Keratinocyte (primary cell): ENCODE results near the gene SERPINA10. TPM values are rescaled to one million over a fixed set of nuclear protein-coding genes. Genes with fewer than 3 reads are reported as not detected.
"Not testable (repeated sequence)": the region's sequence is repeated elsewhere in the genome, so short reads cannot be mapped to it uniquely, and the experiment has no call there.

ENCODE experiments used
- DNase-seq: peaks from one replicate; pipeline ENCODE4 v3.0.0-alpha.2; 2011; ENCODE audit warnings: low read depth, missing footprints, low spot score
- FAIRE-seq: peaks from 2 replicates; lab custom pipeline; 2011; peaks lifted over from hg19 to GRCh38; lab: Jason Lieb, UNC
- H2AFZ ChIP-seq: 2 replicates; pipeline ENCODE4 v1.6.0; 2012; ENCODE audit warnings: low read length, control low read depth, inconsistent platforms; ENCODE audit not compliant: control insufficient read depth
- H3K27ac ChIP-seq: 2 replicates; pipeline ENCODE4 v1.5.1; 2011; ENCODE audit warnings: low read length; ENCODE audit not compliant: control insufficient read depth, insufficient read depth
- H3K27me3 ChIP-seq: 3 replicates; pipeline ENCODE4 v1.6.0; 2011; ENCODE audit warnings: low read length; ENCODE audit not compliant: control insufficient read depth, insufficient read depth; ENCODE audit errors: extremely low read depth
- H3K36me3 ChIP-seq, 2 experiments: 2 replicates in 1 of 2; 3 replicates in 1 of 2; pipeline ENCODE4 v1.5.1; 2011; ENCODE audit warnings: low read length in 2 of 2, mild to moderate bottlenecking in 1 of 2; ENCODE audit not compliant: control insufficient read depth in 2 of 2, insufficient read depth in 2 of 2; ENCODE audit errors: extremely low read depth in 1 of 2
- H3K4me1 ChIP-seq: 3 replicates; pipeline ENCODE4 v1.5.1; 2011; ENCODE audit warnings: low read length; ENCODE audit not compliant: control insufficient read depth, insufficient read depth; ENCODE audit errors: extremely low read depth
- H3K4me2 ChIP-seq: 3 replicates; pipeline ENCODE4 v1.6.0; 2011; ENCODE audit warnings: low read depth, low read length; ENCODE audit not compliant: control insufficient read depth, insufficient read depth; ENCODE audit errors: extremely low read depth
- H3K4me3 ChIP-seq, 3 experiments: fragments of 200-600 bp in 1 of 3; sonication (generic) in 1 of 3; 2 replicates in 2 of 3; 3 replicates in 1 of 3; pipeline ENCODE4 v1.5.1; 2011 to 2016; ENCODE audit warnings: low read length in 3 of 3, mild to moderate bottlenecking in 3 of 3, control low read depth in 2 of 3, inconsistent platforms in 1 of 3, low read depth in 1 of 3, mixed read lengths in 1 of 3, mixed run types in 1 of 3, moderate library complexity in 1 of 3; ENCODE audit not compliant: control insufficient read depth in 2 of 3, insufficient read depth in 2 of 3; ENCODE audit errors: extremely low read depth in 1 of 3
- H3K79me2 ChIP-seq: 2 replicates; pipeline ENCODE4 v1.6.0; 2012; ENCODE audit warnings: low read length; ENCODE audit not compliant: control insufficient read depth, insufficient read depth
- H3K9ac ChIP-seq: 3 replicates; pipeline ENCODE4 v1.6.0; 2011; ENCODE audit warnings: low read length; ENCODE audit not compliant: control insufficient read depth, insufficient read depth; ENCODE audit errors: extremely low read depth
- H3K9me1 ChIP-seq: 3 replicates; pipeline ENCODE4 v1.6.0; 2011; ENCODE audit warnings: low read length; ENCODE audit not compliant: control insufficient read depth, insufficient read depth; ENCODE audit errors: extremely low read depth
- H3K9me3 ChIP-seq: 2 replicates; pipeline ENCODE4 v1.5.1; 2012; ENCODE audit warnings: low read depth, low read length; ENCODE audit not compliant: control insufficient read depth
- H4K20me1 ChIP-seq: 3 replicates; pipeline ENCODE4 v1.6.0; 2011; ENCODE audit warnings: low read length; ENCODE audit not compliant: control insufficient read depth, insufficient read depth; ENCODE audit errors: extremely low read depth
- CTCF ChIP-seq, 3 experiments: IDR thresholded peaks in 1 of 3; conservative IDR thresholded peaks in 1 of 3; optimal IDR thresholded peaks in 1 of 3; 2 replicates in 2 of 3; 3 replicates in 1 of 3; pipeline versions ENCODE3 to v1.5.1; 2011; ENCODE audit warnings: low read length in 3 of 3, mild to moderate bottlenecking in 3 of 3, moderate library complexity in 2 of 3, control low read depth in 1 of 3, inconsistent platforms in 1 of 3; ENCODE audit not compliant: insufficient read depth in 2 of 3; ENCODE audit errors: extremely low read depth in 1 of 3
- EZH2 ChIP-seq: IDR thresholded peaks from one replicate; pipeline ENCODE4 v1.6.1; 2012; ENCODE audit warnings: inconsistent platforms, mild to moderate bottlenecking, low read length, moderate library complexity
- dilution Hi-C: fragments of 300-500 bp; cut with MboI; formaldehyde crosslinking; loops from one replicate; pipeline ENCODE4 v1.7.0; 2020; ENCODE audit warnings: low sequenced_read_pairs; ENCODE audit not compliant: extremely low pct_ligation_motif_present
- polyA plus RNA-seq, 5 experiments: library from polyadenylated mRNA; depleted of rRNA in 3 of 5; stranded (reverse) in 3 of 5; stranded (forward) in 1 of 5; unstranded in 1 of 5; fragments of >200 nt; gene quantifications; 1 replicate in 1 of 5; 2 replicates in 3 of 5; 3 replicates in 1 of 5; pipeline versions ENCODE4 v1.2.1 to v1.2.3, GENCODE V29; 2011 to 2012; ENCODE audit warnings: missing spikeins in 2 of 5, low read depth in 1 of 5, low replicate concordance in 1 of 5

The SERPINA10 gene
- polyA plus RNA-seq, 1 donor (not counting 4 experiments of a cell fraction or from before 2014, with no cell fraction given) = not detected

GRCh38 chr14:94303111-94303510 is 10.0 kb upstream of the SERPINA10 start:
- H3K4me3 ChIP-seq = no peak overlapping the region
- no peak for FAIRE-seq
- H3K27me3 ChIP-seq = no peaks in the 10 kb centered on the region
- no peaks in the 10 kb centered on the region for H3K36me3 ChIP-seq
- no peaks in the 10 kb centered on the region for H4K20me1 ChIP-seq
- no peak overlapping the region for H3K9ac ChIP-seq
- no peaks in the 10 kb centered on the region for H3K4me1 ChIP-seq
- dilution Hi-C loops = no loop called here
- no peaks in the 10 kb centered on the region for H3K9me1 ChIP-seq
- no peak for TF ChIP-seq CTCF (optimal IDR thresholded peaks at IDR 0.05 in 1 of 3, IDR thresholded peaks at IDR 0.05 in 1 of 3, conservative IDR thresholded peaks at IDR 0.05 in 1 of 3; ENCODE audit: extremely low read depth in 1 of 3, insufficient read depth in 2 of 3, low read length in 3 of 3)
- no peak for TF ChIP-seq EZH2
- H3K27ac ChIP-seq = no peak overlapping the region
- no peak overlapping the region for H3K4me2 ChIP-seq
- no peaks in the 10 kb centered on the region for H3K79me2 ChIP-seq
- no peak overlapping the region for H2AFZ ChIP-seq
- no peaks in the 10 kb centered on the region for H3K9me3 ChIP-seq
- DNase-seq = no peak

- no peak for TF ChIP-seq CTCF (optimal IDR thresholded peaks at IDR 0.05 in 1 of 3, IDR thresholded peaks at IDR 0.05 in 1 of 3, conservative IDR thresholded peaks at IDR 0.05 in 1 of 3; ENCODE audit: extremely low read depth in 1 of 3, insufficient read depth in 2 of 3, low read length in 3 of 3)
- TF ChIP-seq EZH2 = no peak
- dilution Hi-C loops = no loop called here
- H3K27ac ChIP-seq = no peak overlapping the region
Measured at GRCh38 chr14:94298130-94298529, 5.1 kb upstream of the SERPINA10 start.

GRCh38 chr14:94296181-94296545 is 3.1 kb upstream of the SERPINA10 start:
- H3K9me3 ChIP-seq, H4K20me1 ChIP-seq, H3K4me2 ChIP-seq, H3K27me3 ChIP-seq, H3K4me1 ChIP-seq, H3K4me3 ChIP-seq, DNase-seq, H2AFZ ChIP-seq, H3K9ac ChIP-seq, H3K36me3 ChIP-seq, H3K79me2 ChIP-seq, FAIRE-seq, H3K9me1 ChIP-seq, dilution Hi-C loops, H3K27ac ChIP-seq: not testable (repeated sequence)

More at GRCh38 chr14:94298130-94298529, 5.1 kb upstream of the SERPINA10 start:
- Histone ChIP-seq H3K9me3 (no peaks in the 10 kb centered on the region), H3K36me3 (no peaks in the 10 kb centered on the region), H2AFZ (no peak overlapping the region), H3K9me1 (no peaks in the 10 kb centered on the region), H3K79me2 (no peaks in the 10 kb centered on the region), H3K4me1 (no peaks in the 10 kb centered on the region), H3K4me3 (no peak overlapping the region), H3K4me2 (no peak overlapping the region), H4K20me1 (no peaks in the 10 kb centered on the region), H3K9ac (no peak overlapping the region), H3K27me3 (no peaks in the 10 kb centered on the region)
- no peak for FAIRE-seq
- no peak for DNase-seq
